Upper lobe of left lung (tissue), 4 donors: ENCODE measurements around the gene GNL1.

Experiments used
- CTCF ChIP-seq, 6 experiments: fragments of 450-650 bp in 4 of 6; fragments of 200-600 bp in 2 of 6; sonication (generic) in 2 of 6; IDR thresholded peaks; one replicate each; pipeline ENCODE4 v1.5.1; 2016 to 2019; ENCODE audit warnings: antibody characterized with exemption in 6 of 6
- POLR2A ChIP-seq, 4 donors: fragments of 450-650 bp; IDR thresholded peaks; one replicate each; pipeline ENCODE4 v1.5.1; 2016 to 2017; ENCODE audit warnings: antibody characterized with exemption in 4 of 4, mild to moderate bottlenecking in 2 of 4
- POLR2AphosphoS5 ChIP-seq, 2 donors: sonication (generic); formaldehyde crosslinking; IDR thresholded peaks; one replicate each; pipeline ENCODE4 v1.5.1; 2017; ENCODE audit warnings: antibody characterized with exemption in 2 of 2

- TF ChIP-seq CTCF (IDR thresholded peaks at IDR 0.05) = no peak
- no peak for TF ChIP-seq POLR2A (IDR thresholded peaks at IDR 0.05)
- TF ChIP-seq POLR2AphosphoS5 (IDR thresholded peaks at IDR 0.05) = no peak
Observed at GRCh38 chr6:30555816-30556065, 548 bp downstream of the GNL1 start.
